Liver (tissue), 9 donors: ENCODE measurements around the gene KATNAL1. TPM values are rescaled to one million over a fixed set of nuclear protein-coding genes. Genes with fewer than 3 reads are reported as not detected.

ENCODE experiments used
- DNase-seq: peaks from one replicate; pipeline ENCODE4 v3.0.0-alpha.2; 2017; ENCODE audit warnings: low spot score
- H3K27ac ChIP-seq, 2 donors: one replicate each; pipeline ENCODE4 v1.7.0; 2013; ENCODE audit warnings: inconsistent platforms in 2 of 2, low read length in 2 of 2, control low read depth in 1 of 2, low read depth in 1 of 2, mild to moderate bottlenecking in 1 of 2
- H3K27me3 ChIP-seq, 4 donors: one replicate each; pipeline versions ENCODE4 v1.6.1 to v1.7.0; 2013; ENCODE audit warnings: low read length in 3 of 4, inconsistent platforms in 1 of 4, mild to moderate bottlenecking in 1 of 4, moderate library complexity in 1 of 4; ENCODE audit not compliant: control insufficient read depth in 4 of 4, insufficient read depth in 4 of 4
- H3K36me3 ChIP-seq, 4 donors: one replicate each; pipeline versions ENCODE4 v1.6.1 to v1.7.0; 2013; ENCODE audit warnings: low read length in 3 of 4, mild to moderate bottlenecking in 3 of 4, low read depth in 1 of 4, moderate library complexity in 1 of 4; ENCODE audit not compliant: control insufficient read depth in 4 of 4, insufficient read depth in 3 of 4
- H3K4me1 ChIP-seq, 4 donors: one replicate each; pipeline versions ENCODE4 v1.6.1 to v1.7.0; 2013; ENCODE audit warnings: low read length in 3 of 4, mild to moderate bottlenecking in 3 of 4, moderate library complexity in 1 of 4; ENCODE audit not compliant: control insufficient read depth in 4 of 4, insufficient read depth in 4 of 4
- H3K4me3 ChIP-seq, 3 donors: one replicate each; pipeline versions ENCODE4 v1.6.1 to v1.7.0; 2013; ENCODE audit warnings: low read length in 3 of 3, control low read depth in 1 of 3, low read depth in 1 of 3, mild to moderate bottlenecking in 1 of 3
- H3K9ac ChIP-seq, 2 donors: one replicate each; pipeline ENCODE4 v1.7.0; 2013; ENCODE audit warnings: low read length in 2 of 2, mild to moderate bottlenecking in 2 of 2, moderate library complexity in 2 of 2, control low read depth in 1 of 2, low read depth in 1 of 2
- H3K9me3 ChIP-seq, 4 donors: one replicate each; pipeline versions ENCODE4 v1.6.1 to v1.7.0; 2013; ENCODE audit warnings: low read length in 3 of 4; ENCODE audit not compliant: control insufficient read depth in 4 of 4
- EGR1 ChIP-seq, 2 donors: IDR thresholded peaks; 2 replicates each; pipeline ENCODE4 v1.6.1; 2016 to 2018; ENCODE audit warnings: antibody characterized with exemption in 2 of 2, low read depth in 2 of 2
- FOXA1 ChIP-seq: IDR thresholded peaks from 2 replicates; pipeline ENCODE4 v1.6.1; 2016; ENCODE audit warnings: antibody characterized with exemption
- FOXA2 ChIP-seq: IDR thresholded peaks from 2 replicates; pipeline ENCODE4 v1.6.1; 2016; ENCODE audit warnings: antibody characterized with exemption
- GABPA ChIP-seq, 2 donors: IDR thresholded peaks in 1 of 2; conservative IDR thresholded peaks in 1 of 2; 2 replicates each; pipeline ENCODE4 v1.6.1; 2016; ENCODE audit warnings: antibody characterized with exemption in 2 of 2, mild to moderate bottlenecking in 1 of 2, moderate library complexity in 1 of 2
- HNF4A ChIP-seq, 2 donors: conservative IDR thresholded peaks; 2 replicates each; pipeline ENCODE4 v1.6.1; 2016; ENCODE audit warnings: antibody characterized with exemption in 2 of 2, mild to moderate bottlenecking in 2 of 2
- HNF4G ChIP-seq: IDR thresholded peaks from 2 replicates; pipeline ENCODE4 v1.6.1; 2016; ENCODE audit warnings: antibody characterized with exemption
- JUND ChIP-seq, 2 donors: IDR thresholded peaks; 2 replicates each; pipeline ENCODE4 v1.6.1; 2016; ENCODE audit warnings: antibody characterized with exemption in 2 of 2
- NR2F2 ChIP-seq: IDR thresholded peaks from 2 replicates; pipeline ENCODE4 v1.6.1; 2016; ENCODE audit warnings: antibody characterized with exemption
- RAD21 ChIP-seq, 2 donors: IDR thresholded peaks; 2 replicates each; pipeline ENCODE4 v1.6.1; 2016; ENCODE audit warnings: antibody characterized with exemption in 2 of 2, mild to moderate bottlenecking in 2 of 2
- RXRA ChIP-seq, 2 donors: IDR thresholded peaks; 2 replicates each; pipeline ENCODE4 v1.6.1; 2017 to 2018; ENCODE audit warnings: antibody characterized with exemption in 2 of 2, mild to moderate bottlenecking in 1 of 2
- SP1 ChIP-seq: IDR thresholded peaks from 2 replicates; pipeline ENCODE4 v1.6.1; 2018; ENCODE audit warnings: antibody characterized with exemption, mild to moderate bottlenecking
- TAF1 ChIP-seq: conservative IDR thresholded peaks from 2 replicates; pipeline ENCODE4 v1.6.1; 2016; ENCODE audit warnings: antibody characterized with exemption, mild to moderate bottlenecking
- YY1 ChIP-seq: IDR thresholded peaks from 2 replicates; pipeline ENCODE4 v1.6.1; 2016; ENCODE audit warnings: antibody characterized with exemption, mild to moderate bottlenecking
- WGBS: extraction: QIAGEN DNeasy Blood & Tissue Kit; methylation state at CpG from one replicate; pipeline ENCODE4 v1.1.7; 2013; 5-methylcytosine and 5-hydroxymethylcytosine counted together
- polyA plus RNA-seq, 2 donors: library from polyadenylated mRNA; stranded (reverse) in 1 of 2; unstranded in 1 of 2; fragments of 200-250 nt in 1 of 2; fragments of >200 nt in 1 of 2; fragmentation: Nextera tagmentation in 1 of 2; extraction: Ambion mirVana in 1 of 2; gene quantifications; one replicate each; pipeline versions ENCODE4 v1.2.1 to v1.2.3, GENCODE V29; 2013 to 2015
- total RNA-seq, 2 donors: library from RNA; depleted of rRNA; stranded (reverse); fragments of >200 nt; gene quantifications; one replicate each; pipeline ENCODE4 v1.2.3, GENCODE V29; 2014
- TF ChIP-seq, protein P1 (sequence below): IDR thresholded peaks from 2 replicates; pipeline ENCODE4 v1.6.1; 2016; ENCODE audit warnings: antibody characterized with exemption
- TF ChIP-seq, protein P2 (sequence below): IDR thresholded peaks from 2 replicates; pipeline ENCODE4 v1.6.1; 2016; ENCODE audit warnings: antibody characterized with exemption, mild to moderate bottlenecking
- TF ChIP-seq, protein P3 (sequence below): IDR thresholded peaks from 2 replicates; pipeline ENCODE4 v1.6.1; 2016; ENCODE audit warnings: antibody characterized with exemption
- TF ChIP-seq, protein P4 (sequence below): IDR thresholded peaks from 2 replicates; pipeline ENCODE4 v1.6.1; 2016; ENCODE audit warnings: antibody characterized with exemption
- TF ChIP-seq, protein P5 (sequence below): fragments of 150-350 bp; IDR thresholded peaks from 2 replicates; pipeline ENCODE4 v1.5.1; 2017; ENCODE audit warnings: improper control_type of control experiment, low read depth, low read length; ENCODE audit not compliant: missing input control
- donor health status: healthy.
- donor health status: healthy.
- donor health status: healthy.
- donor health status: healthy.
- donor health status: healthy.

KATNAL1 gene
- total and polyA plus RNA-seq, 4 donors: 2.7 to 12.8 (median 6.0) TPM

DNA sequence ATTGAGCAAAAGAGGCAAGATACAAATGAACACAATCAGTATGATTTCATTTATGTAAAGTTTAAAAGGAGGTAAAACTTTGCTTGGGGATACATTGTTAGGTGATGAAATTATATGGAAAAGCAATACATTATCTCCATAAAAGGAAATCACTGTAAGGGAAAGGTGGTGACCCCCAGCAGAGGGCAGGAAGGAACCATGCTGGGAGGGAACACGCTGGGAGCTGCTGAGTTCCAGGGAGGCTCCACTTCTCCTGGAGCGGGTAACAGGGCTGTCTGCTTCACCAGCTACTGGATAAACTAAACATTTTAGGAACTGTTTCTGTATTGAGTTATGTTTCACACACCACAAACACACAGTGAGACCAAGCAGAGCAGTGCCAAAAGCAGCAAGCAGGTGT is 91.2 kb downstream of the KATNAL1 start:
- no peaks in the 10 kb centered on the region for H3K9me3 ChIP-seq
- WGBS: 84% methylated on average over 2 of the region's 2 CpGs
- TF ChIP-seq HNF4A (conservative IDR thresholded peaks at IDR 0.05) (no peak), RAD21 (IDR thresholded peaks at IDR 0.05) (peak; percentile 25 to 30)
- no peak overlapping the region for H3K27ac ChIP-seq
- no peaks in the 10 kb centered on the region for H3K36me3 ChIP-seq
- no peak for DNase-seq
- H3K27me3 ChIP-seq: no peaks in the 10 kb centered on the region
- H3K4me3 ChIP-seq: no peak overlapping the region
- H3K4me1 ChIP-seq: no peaks in the 10 kb centered on the region
- H3K9ac ChIP-seq: no peak overlapping the region

DNA sequence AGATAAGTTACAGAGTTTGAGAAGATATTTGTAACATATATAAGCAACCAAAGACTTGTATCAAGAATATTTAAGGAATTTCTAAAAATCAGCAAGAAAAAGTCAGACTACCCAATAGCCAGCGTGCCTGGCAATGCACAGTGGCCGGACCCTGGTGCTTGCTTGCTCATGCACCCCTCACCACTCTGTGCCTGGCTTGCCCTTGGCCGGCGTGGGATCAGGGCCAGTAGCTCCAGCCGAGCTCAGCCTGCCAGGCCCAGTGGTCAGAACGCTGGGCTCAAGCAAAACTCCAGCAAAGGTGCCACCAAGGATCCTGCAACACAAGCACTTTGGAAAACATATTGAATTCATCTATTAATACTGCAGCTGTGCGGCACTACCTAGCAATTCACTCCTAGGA is 95.1 kb downstream of the KATNAL1 start:
- Histone ChIP-seq H3K27me3 (no peaks in the 10 kb centered on the region), H3K9me3 (no peaks in the 10 kb centered on the region), H3K36me3 (peaks cover 0 to 3% (median 0%) of the 10 kb centered on the region in 4 donors), H3K27ac (no peak overlapping the region), H3K4me1 (no peaks in the 10 kb centered on the region), H3K4me3 (no peak overlapping the region), H3K9ac (no peak overlapping the region)
- TF ChIP-seq, protein P1, sequence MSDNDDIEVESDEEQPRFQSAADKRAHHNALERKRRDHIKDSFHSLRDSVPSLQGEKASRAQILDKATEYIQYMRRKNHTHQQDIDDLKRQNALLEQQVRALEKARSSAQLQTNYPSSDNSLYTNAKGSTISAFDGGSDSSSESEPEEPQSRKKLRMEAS: no peak
- no peak for TF ChIP-seq EGR1 (IDR thresholded peaks at IDR 0.05; ENCODE audit: low read depth in 2 of 2)
- TF ChIP-seq, protein P2, sequence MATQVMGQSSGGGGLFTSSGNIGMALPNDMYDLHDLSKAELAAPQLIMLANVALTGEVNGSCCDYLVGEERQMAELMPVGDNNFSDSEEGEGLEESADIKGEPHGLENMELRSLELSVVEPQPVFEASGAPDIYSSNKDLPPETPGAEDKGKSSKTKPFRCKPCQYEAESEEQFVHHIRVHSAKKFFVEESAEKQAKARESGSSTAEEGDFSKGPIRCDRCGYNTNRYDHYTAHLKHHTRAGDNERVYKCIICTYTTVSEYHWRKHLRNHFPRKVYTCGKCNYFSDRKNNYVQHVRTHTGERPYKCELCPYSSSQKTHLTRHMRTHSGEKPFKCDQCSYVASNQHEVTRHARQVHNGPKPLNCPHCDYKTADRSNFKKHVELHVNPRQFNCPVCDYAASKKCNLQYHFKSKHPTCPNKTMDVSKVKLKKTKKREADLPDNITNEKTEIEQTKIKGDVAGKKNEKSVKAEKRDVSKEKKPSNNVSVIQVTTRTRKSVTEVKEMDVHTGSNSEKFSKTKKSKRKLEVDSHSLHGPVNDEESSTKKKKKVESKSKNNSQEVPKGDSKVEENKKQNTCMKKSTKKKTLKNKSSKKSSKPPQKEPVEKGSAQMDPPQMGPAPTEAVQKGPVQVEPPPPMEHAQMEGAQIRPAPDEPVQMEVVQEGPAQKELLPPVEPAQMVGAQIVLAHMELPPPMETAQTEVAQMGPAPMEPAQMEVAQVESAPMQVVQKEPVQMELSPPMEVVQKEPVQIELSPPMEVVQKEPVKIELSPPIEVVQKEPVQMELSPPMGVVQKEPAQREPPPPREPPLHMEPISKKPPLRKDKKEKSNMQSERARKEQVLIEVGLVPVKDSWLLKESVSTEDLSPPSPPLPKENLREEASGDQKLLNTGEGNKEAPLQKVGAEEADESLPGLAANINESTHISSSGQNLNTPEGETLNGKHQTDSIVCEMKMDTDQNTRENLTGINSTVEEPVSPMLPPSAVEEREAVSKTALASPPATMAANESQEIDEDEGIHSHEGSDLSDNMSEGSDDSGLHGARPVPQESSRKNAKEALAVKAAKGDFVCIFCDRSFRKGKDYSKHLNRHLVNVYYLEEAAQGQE: no peak
- TF ChIP-seq HNF4G: no peak
- TF ChIP-seq RAD21 (IDR thresholded peaks at IDR 0.05): no peak
- TF ChIP-seq GABPA (IDR thresholded peaks at IDR 0.05 in 1 of 2, conservative IDR thresholded peaks at IDR 0.05 in 1 of 2): no peak
- TF ChIP-seq JUND (IDR thresholded peaks at IDR 0.05): no peak
- TF ChIP-seq NR2F2: no peak
- no peak for TF ChIP-seq TAF1
- TF ChIP-seq, protein P3, sequence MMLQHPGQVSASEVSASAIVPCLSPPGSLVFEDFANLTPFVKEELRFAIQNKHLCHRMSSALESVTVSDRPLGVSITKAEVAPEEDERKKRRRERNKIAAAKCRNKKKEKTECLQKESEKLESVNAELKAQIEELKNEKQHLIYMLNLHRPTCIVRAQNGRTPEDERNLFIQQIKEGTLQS: no peak
- TF ChIP-seq FOXA2: no peak
- no peak for TF ChIP-seq RXRA (IDR thresholded peaks at IDR 0.05)
- TF ChIP-seq SP1: no peak
- TF ChIP-seq, protein P4, sequence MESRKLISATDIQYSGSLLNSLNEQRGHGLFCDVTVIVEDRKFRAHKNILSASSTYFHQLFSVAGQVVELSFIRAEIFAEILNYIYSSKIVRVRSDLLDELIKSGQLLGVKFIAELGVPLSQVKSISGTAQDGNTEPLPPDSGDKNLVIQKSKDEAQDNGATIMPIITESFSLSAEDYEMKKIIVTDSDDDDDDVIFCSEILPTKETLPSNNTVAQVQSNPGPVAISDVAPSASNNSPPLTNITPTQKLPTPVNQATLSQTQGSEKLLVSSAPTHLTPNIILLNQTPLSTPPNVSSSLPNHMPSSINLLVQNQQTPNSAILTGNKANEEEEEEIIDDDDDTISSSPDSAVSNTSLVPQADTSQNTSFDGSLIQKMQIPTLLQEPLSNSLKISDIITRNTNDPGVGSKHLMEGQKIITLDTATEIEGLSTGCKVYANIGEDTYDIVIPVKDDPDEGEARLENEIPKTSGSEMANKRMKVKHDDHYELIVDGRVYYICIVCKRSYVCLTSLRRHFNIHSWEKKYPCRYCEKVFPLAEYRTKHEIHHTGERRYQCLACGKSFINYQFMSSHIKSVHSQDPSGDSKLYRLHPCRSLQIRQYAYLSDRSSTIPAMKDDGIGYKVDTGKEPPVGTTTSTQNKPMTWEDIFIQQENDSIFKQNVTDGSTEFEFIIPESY: no peak
- no peak for TF ChIP-seq FOXA1
- no peak for TF ChIP-seq YY1
- TF ChIP-seq HNF4A (conservative IDR thresholded peaks at IDR 0.05): no peak
- TF ChIP-seq, protein P5, sequence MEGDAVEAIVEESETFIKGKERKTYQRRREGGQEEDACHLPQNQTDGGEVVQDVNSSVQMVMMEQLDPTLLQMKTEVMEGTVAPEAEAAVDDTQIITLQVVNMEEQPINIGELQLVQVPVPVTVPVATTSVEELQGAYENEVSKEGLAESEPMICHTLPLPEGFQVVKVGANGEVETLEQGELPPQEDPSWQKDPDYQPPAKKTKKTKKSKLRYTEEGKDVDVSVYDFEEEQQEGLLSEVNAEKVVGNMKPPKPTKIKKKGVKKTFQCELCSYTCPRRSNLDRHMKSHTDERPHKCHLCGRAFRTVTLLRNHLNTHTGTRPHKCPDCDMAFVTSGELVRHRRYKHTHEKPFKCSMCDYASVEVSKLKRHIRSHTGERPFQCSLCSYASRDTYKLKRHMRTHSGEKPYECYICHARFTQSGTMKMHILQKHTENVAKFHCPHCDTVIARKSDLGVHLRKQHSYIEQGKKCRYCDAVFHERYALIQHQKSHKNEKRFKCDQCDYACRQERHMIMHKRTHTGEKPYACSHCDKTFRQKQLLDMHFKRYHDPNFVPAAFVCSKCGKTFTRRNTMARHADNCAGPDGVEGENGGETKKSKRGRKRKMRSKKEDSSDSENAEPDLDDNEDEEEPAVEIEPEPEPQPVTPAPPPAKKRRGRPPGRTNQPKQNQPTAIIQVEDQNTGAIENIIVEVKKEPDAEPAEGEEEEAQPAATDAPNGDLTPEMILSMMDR: no peak
- WGBS: 97% methylated on average over 7 of the region's 7 CpGs
- no peak for DNase-seq
